GM18499 (cell line): ENCODE measurements around the gene SIAH1.
"Not testable (repeated sequence)": the region's sequence is repeated elsewhere in the genome, so short reads cannot be mapped to it uniquely, and the experiment has no call there.

Experiments
- ATAC-seq: cut with Tn5 transposase; IDR thresholded peaks from one replicate; pipeline ENCODE4 v1.9.1; 2021; ENCODE audit warnings: moderate number of reproducible peaks; ENCODE audit not compliant: insufficient read depth, unreplicated experiment

The SIAH1 gene

GRCh38 chr16:48385253-48386150 is at the start of gene SIAH1:
Gene SIAH1 (minus strand): TSS chr16:48385413. CDS start chr16:48362428, 22,985 bp downstream.
- peak; percentile 33 for ATAC-seq

- no peak for ATAC-seq
These were observed 49.6 kb upstream of the SIAH1 start for GRCh38 chr16:48434653-48435317.

DNA sequence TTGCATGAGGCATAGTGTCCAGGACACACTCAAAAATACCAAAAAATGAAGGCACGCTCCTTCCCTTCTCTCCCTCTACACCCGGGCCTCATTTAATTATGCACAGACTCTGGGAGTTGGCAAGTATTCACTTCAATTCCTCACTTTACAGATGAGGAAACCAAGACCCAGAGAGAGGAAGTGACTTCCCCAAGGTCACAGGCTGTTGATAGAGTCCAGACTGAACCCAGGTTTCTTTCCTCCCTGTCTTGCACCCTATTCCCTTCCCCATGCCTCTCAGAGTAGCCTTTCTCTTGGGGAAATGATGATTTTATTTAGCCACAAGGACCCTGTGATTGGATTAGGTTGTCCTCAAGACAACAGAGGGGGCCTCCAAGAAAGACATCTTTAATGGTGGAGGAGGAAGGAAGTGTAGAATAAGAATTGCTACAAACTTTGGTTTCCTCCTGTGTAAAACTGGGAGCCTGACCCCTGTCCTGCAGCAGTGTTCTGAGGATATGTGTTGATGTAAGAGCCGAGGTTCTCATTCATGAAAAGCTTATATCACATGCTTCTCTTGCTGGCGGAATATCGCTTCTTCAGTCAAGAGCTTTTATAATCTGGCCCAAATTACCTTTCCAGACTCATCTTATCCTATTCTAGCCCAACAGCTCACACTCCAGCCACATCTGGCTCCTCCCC is 48.8 kb upstream of the SIAH1 start:
- ATAC-seq: no peak

DNA sequence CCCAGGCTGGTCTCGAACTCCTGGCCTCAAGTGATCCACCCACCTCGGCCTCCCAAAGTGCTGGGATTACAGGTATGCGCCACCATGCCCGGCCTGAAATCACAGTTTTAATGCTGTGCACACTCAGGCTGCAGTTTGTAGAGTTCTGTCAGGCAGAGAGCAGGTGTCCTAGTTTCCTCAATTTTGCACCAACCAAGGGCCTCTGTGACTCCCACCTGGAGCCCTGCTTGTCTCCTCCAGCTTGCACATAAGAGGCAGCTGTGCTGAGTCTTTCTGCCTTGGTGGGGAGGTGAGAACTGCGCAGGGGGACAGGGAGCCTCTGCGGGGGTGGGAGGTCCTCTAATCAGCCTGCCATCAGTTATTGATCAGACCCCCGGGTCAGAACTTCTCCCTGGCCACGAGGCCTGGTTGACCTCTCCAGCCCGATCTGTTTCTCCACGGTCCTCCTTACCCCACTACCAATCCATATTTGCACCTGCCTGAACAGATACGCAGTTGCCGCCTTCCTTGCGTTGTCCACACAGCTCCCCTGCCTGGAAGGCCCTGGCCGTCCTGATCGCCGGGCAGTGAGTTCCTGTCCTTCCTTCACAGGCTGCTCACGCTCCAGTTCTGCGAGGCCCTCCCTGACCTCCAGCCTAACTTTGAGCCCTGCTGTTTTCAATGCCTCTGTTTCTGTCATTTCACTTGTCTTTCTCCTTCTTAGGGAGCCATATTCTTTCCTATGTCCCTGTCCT is 48.1 kb upstream of the SIAH1 start:
- ATAC-seq: no peak

DNA sequence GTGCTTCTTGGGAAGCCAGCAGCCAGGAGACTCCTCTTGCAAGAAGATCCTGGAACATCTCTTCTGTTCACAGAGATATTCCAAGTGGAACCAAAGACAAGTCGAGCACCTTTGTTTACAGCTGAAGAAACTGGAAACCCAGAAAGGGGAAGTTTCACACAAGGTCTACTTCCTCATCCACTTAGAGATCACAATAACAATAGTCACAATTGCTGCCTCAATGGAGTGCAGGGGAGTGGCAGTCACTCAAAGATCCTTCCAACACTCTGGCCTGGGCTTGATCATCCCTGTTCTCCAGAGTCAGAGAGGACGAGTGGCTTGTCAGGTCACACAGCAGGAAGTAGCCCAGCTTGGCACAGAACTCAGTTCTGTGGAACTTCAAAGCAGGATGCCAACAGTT is 46.9 kb upstream of the SIAH1 start:
- peak; percentile 68 for ATAC-seq

DNA sequence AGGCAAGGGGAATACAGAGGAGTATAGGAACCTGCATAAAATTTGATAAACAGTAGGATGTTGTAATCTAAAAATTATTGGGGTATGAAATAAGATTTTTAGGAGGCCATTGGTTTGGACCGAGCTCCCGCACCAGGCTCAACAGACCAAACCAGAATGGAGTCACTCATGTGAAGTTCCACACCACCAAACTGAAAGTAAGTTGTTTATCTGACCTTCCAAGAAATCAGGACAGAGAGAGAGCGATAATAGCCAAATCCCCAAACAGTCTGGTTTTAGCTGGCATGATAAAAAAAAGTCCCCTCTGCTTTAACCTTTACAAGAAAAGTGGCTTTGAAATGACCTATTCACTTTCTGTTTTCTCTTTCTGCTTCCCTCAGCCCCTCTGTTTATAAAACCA is 45.7 kb upstream of the SIAH1 start:
- no peak for ATAC-seq

- ATAC-seq: no peak
These were observed 41.3 kb upstream of the SIAH1 start for GRCh38 chr16:48426244-48427141.

GRCh38 chr16:48422537-48422936 is 37.3 kb upstream of the SIAH1 start:
- no peak for ATAC-seq

DNA sequence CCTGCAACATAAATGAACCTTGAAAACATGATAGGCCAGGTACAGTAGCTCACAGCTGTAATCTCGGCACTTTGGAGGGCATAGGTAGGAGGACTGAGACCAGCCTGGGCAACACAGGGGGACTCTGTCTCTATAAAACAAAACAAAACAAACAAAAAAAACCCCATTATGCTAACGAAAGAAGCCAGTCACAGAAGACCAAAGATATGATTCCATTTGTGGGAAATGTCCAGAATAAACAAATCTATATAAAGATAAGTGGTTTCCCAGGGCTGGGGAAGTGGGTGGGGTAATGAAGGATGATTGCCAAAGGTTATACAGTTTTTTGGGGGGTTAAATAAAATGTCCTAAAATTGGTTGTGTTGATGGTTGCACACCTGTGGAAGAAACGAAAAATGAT is 36.5 kb upstream of the SIAH1 start:
- ATAC-seq: no peak

- ATAC-seq: no peak
These were observed 35.2 kb upstream of the SIAH1 start for GRCh38 chr16:48420437-48420836.

DNA sequence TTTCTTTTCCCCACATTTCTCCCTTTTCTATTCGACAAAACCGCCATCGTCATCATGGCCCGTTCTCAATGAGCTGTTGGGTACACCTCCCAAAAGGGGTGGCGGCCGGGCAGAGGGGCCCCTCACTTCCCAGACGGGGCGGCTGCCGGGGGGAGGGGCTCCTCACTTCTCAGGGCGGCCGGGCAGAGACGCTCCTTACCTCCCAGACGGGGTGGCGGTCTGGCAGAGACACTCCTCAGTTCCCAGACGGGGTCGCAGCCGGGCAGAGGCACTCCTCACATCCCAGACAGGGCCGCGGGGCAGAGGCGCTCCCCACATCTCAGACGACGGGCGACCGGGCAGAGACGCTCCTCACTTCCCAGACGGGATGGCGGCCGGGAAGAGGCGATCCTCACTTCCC is 31.4 kb upstream of the SIAH1 start:
- ATAC-seq: not testable (repeated sequence)

GRCh38 chr16:48413272-48413671 is 28.1 kb upstream of the SIAH1 start:
- no peak for ATAC-seq

GRCh38 chr16:48409839-48410632 is 24.8 kb upstream of the SIAH1 start:
- no peak for ATAC-seq

- ATAC-seq: no peak
These were observed 23.5 kb upstream of the SIAH1 start for GRCh38 chr16:48408688-48409087.

GRCh38 chr16:48405907-48406306 is 20.7 kb upstream of the SIAH1 start:
- ATAC-seq: no peak

GRCh38 chr16:48405153-48405552 is 19.9 kb upstream of the SIAH1 start:
- ATAC-seq: no peak

- not testable (repeated sequence) for ATAC-seq
These were observed 17.3 kb upstream of the SIAH1 start for GRCh38 chr16:48402547-48402946.

DNA sequence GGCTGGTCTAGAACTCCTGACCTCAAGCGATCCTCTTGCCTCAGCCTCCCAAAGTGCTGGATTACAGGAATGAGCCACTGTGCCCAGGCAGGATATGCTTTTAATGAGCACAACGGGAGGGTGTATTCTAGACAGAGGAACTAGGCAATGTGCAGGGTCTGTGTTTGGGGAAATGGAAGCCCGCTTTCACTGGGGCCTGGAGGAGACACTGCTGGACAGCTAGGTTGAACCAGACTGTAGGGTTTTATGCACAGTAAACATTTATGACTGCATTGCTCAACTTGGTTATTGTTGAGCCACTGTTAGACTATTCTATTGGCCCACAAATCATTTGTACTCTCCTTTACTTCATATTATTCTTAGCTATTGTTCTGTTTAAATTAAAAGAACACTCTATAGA is 10.2 kb upstream of the SIAH1 start:
- no peak for ATAC-seq

DNA sequence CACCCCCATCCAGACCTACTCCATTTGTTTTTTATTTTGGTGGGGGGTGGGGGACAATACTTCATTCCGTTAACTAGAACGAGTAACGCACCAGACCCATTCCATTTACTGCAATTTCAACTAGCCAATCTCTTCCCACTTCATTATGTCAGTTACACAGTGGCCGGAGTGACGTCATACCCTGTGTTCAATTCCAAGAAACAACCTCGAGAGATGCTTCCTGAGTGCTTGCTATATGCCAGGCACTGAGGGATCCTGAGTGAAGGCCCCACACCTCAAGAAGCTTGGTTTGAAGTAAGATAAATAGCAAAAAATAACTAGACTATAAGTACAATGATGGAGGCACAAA is 9.1 kb upstream of the SIAH1 start:
- ATAC-seq: no peak
